GM19025 (cell line): ENCODE results near the gene STAB1.
A peak's percentile ranks its signal among the peaks of the same experiment; 100 is the strongest.

Experiments
- ATAC-seq: cut with Tn5 transposase; IDR thresholded peaks from one replicate; pipeline ENCODE4 v1.9.1; 2021; ENCODE audit warnings: mild to moderate bottlenecking, low read depth, moderate library complexity; ENCODE audit not compliant: unreplicated experiment

Gene STAB1

GRCh38 chr3:52533623-52534280, 38.6 kb downstream of the STAB1 start, which contains the start of gene NT5DC2:
Gene NT5DC2 (minus strand): TSS chr3:52533857. CDS start chr3:52533737, 120 bp downstream.
- peak; percentile 38 for ATAC-seq

GRCh38 chr3:52534281-52535183, 39.4 kb downstream of the STAB1 start:
- ATAC-seq: no peak

- ATAC-seq: no peak
These were observed 40.4 kb downstream of the STAB1 start for GRCh38 chr3:52535411-52536111.

GRCh38 chr3:52536112-52536368, 40.9 kb downstream of the STAB1 start:
- ATAC-seq: no peak

GRCh38 chr3:52536369-52537164, 41.4 kb downstream of the STAB1 start, which contains the start of gene UQCC5:
Gene UQCC5 (plus strand): TSS chr3:52536605. CDS start chr3:52536756, 151 bp downstream.
- peak; percentile 79 for ATAC-seq

- no peak for ATAC-seq
These were observed 42.1 kb downstream of the STAB1 start for GRCh38 chr3:52537165-52537620.

GRCh38 chr3:52537726-52538421, 42.7 kb downstream of the STAB1 start:
- no peak for ATAC-seq

GRCh38 chr3:52539010-52539653, 44.0 kb downstream of the STAB1 start:
- ATAC-seq: no peak

GRCh38 chr3:52541050-52541449, 45.9 kb downstream of the STAB1 start:
- no peak for ATAC-seq

- no peak for ATAC-seq
These were observed 49.8 kb downstream of the STAB1 start for GRCh38 chr3:52544937-52545336.

GRCh38 chr3:52546111-52546901, 51.2 kb downstream of the STAB1 start:
- no peak for ATAC-seq

GRCh38 chr3:52547143-52547542, 52.0 kb downstream of the STAB1 start:
- no peak for ATAC-seq

GRCh38 chr3:52551118-52551517, 56.0 kb downstream of the STAB1 start:
- no peak for ATAC-seq

- no peak for ATAC-seq
These were observed 57.0 kb downstream of the STAB1 start for GRCh38 chr3:52552089-52552488.

- ATAC-seq: no peak
These were observed 59.1 kb downstream of the STAB1 start for GRCh38 chr3:52554026-52554755.

- ATAC-seq: no peak
These were observed 59.9 kb downstream of the STAB1 start for GRCh38 chr3:52555056-52555455.

- no peak for ATAC-seq
These were observed 62.1 kb downstream of the STAB1 start for GRCh38 chr3:52557011-52557960.
